ENCODE measurements around the gene PPP2R2C. TPM values are rescaled to one million over a fixed set of nuclear protein-coding genes. Genes with fewer than 3 reads are reported as not detected.

Gene PPP2R2C
- total and polyA plus RNA-seq, 2 experiments from 2014 or later = 1.3 to 9.2 TPM

DNA sequence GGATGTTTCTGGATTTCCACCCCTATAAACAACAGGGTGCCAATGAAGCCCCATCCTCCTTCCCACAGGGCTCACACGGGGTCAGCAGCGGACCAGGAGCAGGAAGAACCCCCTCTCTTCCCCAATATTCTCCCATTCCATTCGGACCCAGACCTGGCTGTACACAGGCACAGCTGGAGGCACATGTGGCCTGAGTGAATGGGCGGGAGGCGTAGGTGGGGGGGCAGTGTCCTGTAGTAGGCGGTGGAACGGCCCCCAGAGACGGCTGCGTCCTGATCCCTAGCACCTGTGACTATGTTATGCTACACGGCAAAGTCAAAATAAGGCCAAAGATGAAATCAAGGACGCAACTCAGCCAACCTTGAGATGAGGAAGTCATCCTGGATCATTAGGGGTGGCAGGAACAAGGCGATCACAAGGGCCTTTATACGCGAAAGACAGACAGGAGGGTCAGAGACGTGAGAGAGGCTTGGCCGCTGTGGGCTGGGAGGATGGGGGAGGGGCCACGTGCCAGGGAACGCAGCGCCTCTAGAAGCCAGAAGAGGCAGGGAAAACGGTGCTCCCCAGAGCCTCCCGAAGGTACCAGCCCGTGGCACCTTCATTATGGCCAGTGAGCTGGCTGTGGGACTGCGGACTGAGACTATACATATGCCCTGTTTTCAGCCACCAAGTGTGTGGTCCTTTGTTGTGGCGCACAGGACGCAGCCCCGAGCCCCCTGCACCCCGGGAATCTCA lies 127.2 kb downstream of the PPP2R2C start:
- no peak overlapping the region for H3K4me3 ChIP-seq
- H3K79me2 ChIP-seq (replicated peaks; ENCODE audit: insufficient read depth) = no peaks in the 10 kb centered on the region
- H3K9me2 ChIP-seq (ENCODE audit: insufficient read depth) = no peaks in the 10 kb centered on the region
- peaks cover 12% of the 10 kb centered on the region for H3K4me1 Mint-ChIP-seq
- no peaks in the 10 kb centered on the region for H3K36me3 ChIP-seq (ENCODE audit: insufficient read depth)
- H3K27me3 ChIP-seq (ENCODE audit: insufficient read depth) = no peaks in the 10 kb centered on the region
- no peaks in the 10 kb centered on the region for H3K36me3 Mint-ChIP-seq (ENCODE audit: low read depth)
- no peak overlapping the region for H3K4me2 ChIP-seq
- TF ChIP-seq JUNB (IDR thresholded peaks at IDR 0.05; ENCODE audit: unreplicated experiment) = no peak
- no peak for TF ChIP-seq POLR2AphosphoS5 (IDR thresholded peaks at IDR 0.05; ENCODE audit: low read depth)
- TF ChIP-seq, protein P1, sequence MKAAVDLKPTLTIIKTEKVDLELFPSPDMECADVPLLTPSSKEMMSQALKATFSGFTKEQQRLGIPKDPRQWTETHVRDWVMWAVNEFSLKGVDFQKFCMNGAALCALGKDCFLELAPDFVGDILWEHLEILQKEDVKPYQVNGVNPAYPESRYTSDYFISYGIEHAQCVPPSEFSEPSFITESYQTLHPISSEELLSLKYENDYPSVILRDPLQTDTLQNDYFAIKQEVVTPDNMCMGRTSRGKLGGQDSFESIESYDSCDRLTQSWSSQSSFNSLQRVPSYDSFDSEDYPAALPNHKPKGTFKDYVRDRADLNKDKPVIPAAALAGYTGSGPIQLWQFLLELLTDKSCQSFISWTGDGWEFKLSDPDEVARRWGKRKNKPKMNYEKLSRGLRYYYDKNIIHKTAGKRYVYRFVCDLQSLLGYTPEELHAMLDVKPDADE (IDR thresholded peaks at IDR 0.05) = no peak
- TF ChIP-seq, protein P2, sequence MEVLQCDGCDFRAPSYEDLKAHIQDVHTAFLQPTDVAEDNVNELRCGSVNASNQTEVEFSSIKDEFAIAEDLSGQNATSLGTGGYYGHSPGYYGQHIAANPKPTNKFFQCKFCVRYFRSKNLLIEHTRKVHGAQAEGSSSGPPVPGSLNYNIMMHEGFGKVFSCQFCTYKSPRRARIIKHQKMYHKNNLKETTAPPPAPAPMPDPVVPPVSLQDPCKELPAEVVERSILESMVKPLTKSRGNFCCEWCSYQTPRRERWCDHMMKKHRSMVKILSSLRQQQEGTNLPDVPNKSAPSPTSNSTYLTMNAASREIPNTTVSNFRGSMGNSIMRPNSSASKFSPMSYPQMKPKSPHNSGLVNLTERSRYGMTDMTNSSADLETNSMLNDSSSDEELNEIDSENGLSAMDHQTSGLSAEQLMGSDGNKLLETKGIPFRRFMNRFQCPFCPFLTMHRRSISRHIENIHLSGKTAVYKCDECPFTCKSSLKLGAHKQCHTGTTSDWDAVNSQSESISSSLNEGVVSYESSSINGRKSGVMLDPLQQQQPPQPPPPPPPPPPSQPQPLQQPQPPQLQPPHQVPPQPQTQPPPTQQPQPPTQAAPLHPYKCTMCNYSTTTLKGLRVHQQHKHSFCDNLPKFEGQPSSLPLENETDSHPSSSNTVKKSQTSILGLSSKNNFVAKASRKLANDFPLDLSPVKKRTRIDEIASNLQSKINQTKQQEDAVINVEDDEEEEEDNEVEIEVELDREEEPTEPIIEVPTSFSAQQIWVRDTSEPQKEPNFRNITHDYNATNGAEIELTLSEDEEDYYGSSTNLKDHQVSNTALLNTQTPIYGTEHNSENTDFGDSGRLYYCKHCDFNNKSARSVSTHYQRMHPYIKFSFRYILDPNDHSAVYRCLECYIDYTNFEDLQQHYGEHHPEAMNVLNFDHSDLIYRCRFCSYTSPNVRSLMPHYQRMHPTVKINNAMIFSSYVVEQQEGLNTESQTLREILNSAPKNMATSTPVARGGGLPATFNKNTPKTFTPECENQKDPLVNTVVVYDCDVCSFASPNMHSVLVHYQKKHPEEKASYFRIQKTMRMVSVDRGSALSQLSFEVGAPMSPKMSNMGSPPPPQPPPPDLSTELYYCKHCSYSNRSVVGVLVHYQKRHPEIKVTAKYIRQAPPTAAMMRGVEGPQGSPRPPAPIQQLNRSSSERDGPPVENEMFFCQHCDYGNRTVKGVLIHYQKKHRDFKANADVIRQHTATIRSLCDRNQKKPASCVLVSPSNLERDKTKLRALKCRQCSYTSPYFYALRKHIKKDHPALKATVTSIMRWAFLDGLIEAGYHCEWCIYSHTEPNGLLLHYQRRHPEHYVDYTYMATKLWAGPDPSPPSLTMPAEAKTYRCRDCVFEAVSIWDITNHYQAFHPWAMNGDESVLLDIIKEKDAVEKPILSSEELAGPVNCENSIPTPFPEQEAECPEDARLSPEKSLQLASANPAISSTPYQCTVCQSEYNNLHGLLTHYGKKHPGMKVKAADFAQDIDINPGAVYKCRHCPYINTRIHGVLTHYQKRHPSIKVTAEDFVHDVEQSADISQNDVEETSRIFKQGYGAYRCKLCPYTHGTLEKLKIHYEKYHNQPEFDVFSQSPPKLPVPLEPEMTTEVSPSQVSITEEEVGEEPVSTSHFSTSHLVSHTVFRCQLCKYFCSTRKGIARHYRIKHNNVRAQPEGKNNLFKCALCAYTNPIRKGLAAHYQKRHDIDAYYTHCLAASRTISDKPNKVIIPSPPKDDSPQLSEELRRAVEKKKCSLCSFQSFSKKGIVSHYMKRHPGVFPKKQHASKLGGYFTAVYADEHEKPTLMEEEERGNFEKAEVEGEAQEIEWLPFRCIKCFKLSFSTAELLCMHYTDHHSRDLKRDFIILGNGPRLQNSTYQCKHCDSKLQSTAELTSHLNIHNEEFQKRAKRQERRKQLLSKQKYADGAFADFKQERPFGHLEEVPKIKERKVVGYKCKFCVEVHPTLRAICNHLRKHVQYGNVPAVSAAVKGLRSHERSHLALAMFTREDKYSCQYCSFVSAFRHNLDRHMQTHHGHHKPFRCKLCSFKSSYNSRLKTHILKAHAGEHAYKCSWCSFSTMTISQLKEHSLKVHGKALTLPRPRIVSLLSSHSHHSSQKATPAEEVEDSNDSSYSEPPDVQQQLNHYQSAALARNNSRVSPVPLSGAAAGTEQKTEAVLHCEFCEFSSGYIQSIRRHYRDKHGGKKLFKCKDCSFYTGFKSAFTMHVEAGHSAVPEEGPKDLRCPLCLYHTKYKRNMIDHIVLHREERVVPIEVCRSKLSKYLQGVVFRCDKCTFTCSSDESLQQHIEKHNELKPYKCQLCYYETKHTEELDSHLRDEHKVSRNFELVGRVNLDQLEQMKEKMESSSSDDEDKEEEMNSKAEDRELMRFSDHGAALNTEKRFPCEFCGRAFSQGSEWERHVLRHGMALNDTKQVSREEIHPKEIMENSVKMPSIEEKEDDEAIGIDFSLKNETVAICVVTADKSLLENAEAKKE (CRISPR knock-in tag; IDR thresholded peaks at IDR 0.05) = no peak
- TF ChIP-seq EZH2phosphoT487 (IDR thresholded peaks at IDR 0.05; ENCODE audit: unreplicated experiment) = no peak
- TF ChIP-seq STAT1 (IDR thresholded peaks at IDR 0.05; ENCODE audit: unreplicated experiment) = no peak
- no peak for TF ChIP-seq EZH2 (IDR thresholded peaks at IDR 0.05; ENCODE audit: low read depth, unreplicated experiment)
- TF ChIP-seq NANOG (IDR thresholded peaks at IDR 0.05; ENCODE audit: borderline replicate concordance) = no peak
- no peak for TF ChIP-seq ZNF114 (CRISPR knock-in tag; IDR thresholded peaks at IDR 0.05)
- TF ChIP-seq, protein P3, sequence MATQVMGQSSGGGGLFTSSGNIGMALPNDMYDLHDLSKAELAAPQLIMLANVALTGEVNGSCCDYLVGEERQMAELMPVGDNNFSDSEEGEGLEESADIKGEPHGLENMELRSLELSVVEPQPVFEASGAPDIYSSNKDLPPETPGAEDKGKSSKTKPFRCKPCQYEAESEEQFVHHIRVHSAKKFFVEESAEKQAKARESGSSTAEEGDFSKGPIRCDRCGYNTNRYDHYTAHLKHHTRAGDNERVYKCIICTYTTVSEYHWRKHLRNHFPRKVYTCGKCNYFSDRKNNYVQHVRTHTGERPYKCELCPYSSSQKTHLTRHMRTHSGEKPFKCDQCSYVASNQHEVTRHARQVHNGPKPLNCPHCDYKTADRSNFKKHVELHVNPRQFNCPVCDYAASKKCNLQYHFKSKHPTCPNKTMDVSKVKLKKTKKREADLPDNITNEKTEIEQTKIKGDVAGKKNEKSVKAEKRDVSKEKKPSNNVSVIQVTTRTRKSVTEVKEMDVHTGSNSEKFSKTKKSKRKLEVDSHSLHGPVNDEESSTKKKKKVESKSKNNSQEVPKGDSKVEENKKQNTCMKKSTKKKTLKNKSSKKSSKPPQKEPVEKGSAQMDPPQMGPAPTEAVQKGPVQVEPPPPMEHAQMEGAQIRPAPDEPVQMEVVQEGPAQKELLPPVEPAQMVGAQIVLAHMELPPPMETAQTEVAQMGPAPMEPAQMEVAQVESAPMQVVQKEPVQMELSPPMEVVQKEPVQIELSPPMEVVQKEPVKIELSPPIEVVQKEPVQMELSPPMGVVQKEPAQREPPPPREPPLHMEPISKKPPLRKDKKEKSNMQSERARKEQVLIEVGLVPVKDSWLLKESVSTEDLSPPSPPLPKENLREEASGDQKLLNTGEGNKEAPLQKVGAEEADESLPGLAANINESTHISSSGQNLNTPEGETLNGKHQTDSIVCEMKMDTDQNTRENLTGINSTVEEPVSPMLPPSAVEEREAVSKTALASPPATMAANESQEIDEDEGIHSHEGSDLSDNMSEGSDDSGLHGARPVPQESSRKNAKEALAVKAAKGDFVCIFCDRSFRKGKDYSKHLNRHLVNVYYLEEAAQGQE (IDR thresholded peaks at IDR 0.05; ENCODE audit: unreplicated experiment) = no peak
- no peak for TF ChIP-seq ZNF331 (CRISPR knock-in tag; IDR thresholded peaks at IDR 0.05; ENCODE audit: low read depth)
- TF ChIP-seq, protein P4, sequence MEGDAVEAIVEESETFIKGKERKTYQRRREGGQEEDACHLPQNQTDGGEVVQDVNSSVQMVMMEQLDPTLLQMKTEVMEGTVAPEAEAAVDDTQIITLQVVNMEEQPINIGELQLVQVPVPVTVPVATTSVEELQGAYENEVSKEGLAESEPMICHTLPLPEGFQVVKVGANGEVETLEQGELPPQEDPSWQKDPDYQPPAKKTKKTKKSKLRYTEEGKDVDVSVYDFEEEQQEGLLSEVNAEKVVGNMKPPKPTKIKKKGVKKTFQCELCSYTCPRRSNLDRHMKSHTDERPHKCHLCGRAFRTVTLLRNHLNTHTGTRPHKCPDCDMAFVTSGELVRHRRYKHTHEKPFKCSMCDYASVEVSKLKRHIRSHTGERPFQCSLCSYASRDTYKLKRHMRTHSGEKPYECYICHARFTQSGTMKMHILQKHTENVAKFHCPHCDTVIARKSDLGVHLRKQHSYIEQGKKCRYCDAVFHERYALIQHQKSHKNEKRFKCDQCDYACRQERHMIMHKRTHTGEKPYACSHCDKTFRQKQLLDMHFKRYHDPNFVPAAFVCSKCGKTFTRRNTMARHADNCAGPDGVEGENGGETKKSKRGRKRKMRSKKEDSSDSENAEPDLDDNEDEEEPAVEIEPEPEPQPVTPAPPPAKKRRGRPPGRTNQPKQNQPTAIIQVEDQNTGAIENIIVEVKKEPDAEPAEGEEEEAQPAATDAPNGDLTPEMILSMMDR (conservative IDR thresholded peaks at IDR 0.05; ENCODE audit: low read depth in 2 of 2) = no peak
- TF ChIP-seq CREB1 (CRISPR knock-in tag; IDR thresholded peaks at IDR 0.05; ENCODE audit: low read depth) = no peak
- H3K4me1 ChIP-seq (ENCODE audit: insufficient read depth) = no peaks in the 10 kb centered on the region
- peak; percentile 54 for DNase-seq (ENCODE audit: low spot score)
- no peak overlapping the region for H3K27ac ChIP-seq (ENCODE audit: low read depth)
- no peaks in the 10 kb centered on the region for H3K9me3 Mint-ChIP-seq
- ATAC-seq = peak; percentile 66
- H3K27ac Mint-ChIP-seq = no peak overlapping the region
- peaks cover 4% of the 10 kb centered on the region for H3K27me3 Mint-ChIP-seq (ENCODE audit: insufficient read depth, low read depth, poor library complexity)
- no peak overlapping the region for H2AFZ ChIP-seq
- H4K20me1 ChIP-seq (replicated peaks; ENCODE audit: insufficient read depth) = no peaks in the 10 kb centered on the region
- no peak overlapping the region for H3K4me3 Mint-ChIP-seq
- no peaks in the 10 kb centered on the region for H3F3A ChIP-seq (replicated peaks; ENCODE audit: low read depth)

Measured in GM23338 (cell line).